ENCODE data around the gene TBC1D22A.

TBC1D22A gene

DNA sequence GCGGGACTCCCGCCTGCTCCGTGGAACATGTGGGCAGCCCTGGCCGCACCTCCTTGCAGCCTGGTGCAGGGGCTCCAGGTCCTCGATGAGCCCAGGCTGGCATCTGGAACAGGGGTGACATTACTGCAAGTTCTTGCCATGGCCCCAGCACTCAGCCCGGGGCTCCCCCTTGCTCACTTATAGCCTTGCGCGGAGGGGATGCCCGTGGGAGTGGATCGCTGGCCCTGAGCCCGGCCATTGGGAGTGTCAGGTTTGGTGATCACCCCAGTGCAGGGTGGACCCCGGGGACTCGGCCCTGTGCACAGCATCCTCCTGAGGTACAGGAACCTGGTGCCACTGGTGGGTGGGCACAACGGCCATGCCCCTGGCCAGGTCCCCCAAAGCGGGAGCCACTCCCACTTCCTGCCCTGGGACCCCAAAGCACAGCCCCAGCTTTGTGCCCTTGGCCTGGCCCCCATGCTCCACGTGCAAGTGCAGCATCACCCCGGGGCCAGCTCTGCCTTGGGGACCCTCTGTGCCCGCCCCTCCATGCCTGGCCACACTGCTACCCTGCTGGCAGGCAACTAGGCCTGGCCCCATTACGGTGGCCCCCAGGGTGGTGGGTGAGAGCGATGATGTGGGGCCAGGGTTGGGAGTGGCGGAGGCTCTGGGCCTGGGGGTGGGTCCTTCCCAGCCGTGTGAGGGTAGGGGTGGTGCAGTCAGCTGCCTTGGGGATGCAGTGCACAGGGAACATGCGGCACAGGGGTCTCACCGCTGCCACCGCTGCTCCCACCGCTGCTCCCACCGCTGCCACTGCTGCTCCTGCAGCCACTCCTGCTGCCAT is 439.8 kb downstream of the TBC1D22A start:
- H2AK5ac ChIP-seq (ENCODE audit: low read length) = no peak overlapping the region
- H4K5ac ChIP-seq (ENCODE audit: low read length) = no peak overlapping the region
- no peak for DNase-seq
- no CpG with 5 or more reads among the region's 27 CpGs for WGBS (ENCODE audit: extremely low coverage, insufficient coverage, low lambda C conversion rate)
- no peak overlapping the region for H3K9ac ChIP-seq (ENCODE audit: low read length)
- H3K4me3 ChIP-seq (ENCODE audit: low read length) = no peak overlapping the region
- no peak overlapping the region for H2BK5ac ChIP-seq (ENCODE audit: low read length)
- no peak overlapping the region for H3K4ac ChIP-seq (ENCODE audit: low read depth, low read length)
- H3K79me2 ChIP-seq (ENCODE audit: control insufficient read depth, insufficient read depth, low read length) = no peaks in the 10 kb centered on the region
- H2BK15ac ChIP-seq (replicated peaks; ENCODE audit: low read depth) = no peak overlapping the region
- no peaks in the 10 kb centered on the region for H3K79me1 ChIP-seq (ENCODE audit: low read length)
- no peaks in the 10 kb centered on the region for H3K27me3 ChIP-seq (ENCODE audit: insufficient read depth, low read length, poor library complexity)
- no peak overlapping the region for H3K4me2 ChIP-seq (ENCODE audit: low read length)
- H3K36me3 ChIP-seq (ENCODE audit: control insufficient read depth, insufficient read depth, low read length) = no peaks in the 10 kb centered on the region
- no peak overlapping the region for H4K8ac ChIP-seq (ENCODE audit: low read depth, low read length)
- H3K23ac ChIP-seq (ENCODE audit: low read length) = no peak overlapping the region
- no peaks in the 10 kb centered on the region for H3K4me1 ChIP-seq (ENCODE audit: control insufficient read depth, low read depth, low read length)
- no peak overlapping the region for H3K27ac ChIP-seq (ENCODE audit: low read depth, low read length)
- no peak overlapping the region for H3K18ac ChIP-seq (ENCODE audit: low read length)
- H3K56ac ChIP-seq (ENCODE audit: low read length) = no peak overlapping the region
- no peak overlapping the region for H2BK120ac ChIP-seq (ENCODE audit: low read depth, low read length)

DNA sequence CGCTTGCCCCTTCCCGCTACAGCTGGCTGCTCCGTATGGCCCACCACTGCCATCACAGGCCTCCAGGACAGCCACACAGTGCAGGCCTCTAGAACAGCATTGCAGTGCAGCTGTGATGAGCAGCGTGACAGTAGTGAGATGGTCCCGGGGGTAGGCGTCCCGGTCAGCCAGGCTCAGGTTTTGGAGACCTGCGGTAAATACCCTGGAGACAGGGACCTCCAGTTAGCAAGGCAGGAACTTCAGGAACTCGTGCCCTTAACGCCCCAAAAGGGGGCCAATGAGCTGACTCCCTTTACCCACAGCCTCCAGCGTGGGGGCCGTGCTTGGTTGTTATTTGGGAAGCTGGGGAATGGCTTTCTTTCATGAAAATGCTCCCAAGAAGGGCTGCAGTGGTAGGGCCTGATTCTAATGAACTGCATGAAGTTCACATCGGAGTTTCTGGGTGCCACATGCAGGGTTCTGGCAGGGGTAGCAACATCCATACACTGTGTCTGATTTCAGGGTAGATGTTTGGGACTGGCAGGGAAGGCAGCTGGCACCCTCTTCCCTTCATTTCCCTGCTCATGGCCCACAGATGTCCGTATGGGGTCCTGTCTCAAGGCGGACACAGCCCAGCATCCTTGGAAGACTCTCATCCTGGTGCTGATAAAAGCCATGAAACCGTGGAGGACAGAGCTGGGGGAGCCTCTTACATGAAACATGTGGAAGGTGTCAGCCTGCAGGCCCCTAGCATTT is 440.5 kb downstream of the TBC1D22A start:
- Histone ChIP-seq H3K79me2 (ENCODE audit: control insufficient read depth, insufficient read depth, low read length) (no peaks in the 10 kb centered on the region), H3K36me3 (ENCODE audit: control insufficient read depth, insufficient read depth, low read length) (no peaks in the 10 kb centered on the region), H3K27me3 (ENCODE audit: insufficient read depth, low read length, poor library complexity) (no peaks in the 10 kb centered on the region)

DNA sequence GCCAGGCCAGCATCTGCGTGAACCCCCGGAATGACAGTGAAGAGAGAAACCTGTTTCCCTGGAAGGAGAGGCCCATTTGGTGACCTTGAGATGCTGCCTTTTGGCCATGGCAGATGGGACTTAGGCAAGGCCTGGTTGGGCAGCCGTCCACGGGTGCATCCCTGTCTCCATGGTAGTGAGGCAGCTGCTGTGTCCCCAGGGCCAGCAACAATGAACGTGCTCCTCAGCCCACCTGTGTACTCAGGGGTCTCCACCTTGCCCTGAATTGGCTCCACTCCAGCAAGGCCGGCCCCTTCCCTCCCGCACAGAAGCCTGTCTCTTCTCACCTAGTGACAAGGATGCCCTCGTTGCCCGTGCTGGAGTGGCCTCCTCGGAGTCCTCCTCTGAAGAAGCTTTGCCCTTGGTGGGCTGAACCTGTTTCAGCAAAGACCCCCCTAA is 441.1 kb downstream of the TBC1D22A start:
- Histone ChIP-seq H3K4me1 (ENCODE audit: control insufficient read depth, low read depth, low read length) (no peaks in the 10 kb centered on the region), H2BK15ac (replicated peaks; ENCODE audit: low read depth) (no peak overlapping the region), H3K4me2 (ENCODE audit: low read length) (no peak overlapping the region), H3K27ac (ENCODE audit: low read depth, low read length) (no peak overlapping the region), H4K8ac (ENCODE audit: low read depth, low read length) (no peak overlapping the region), H3K27me3 (ENCODE audit: insufficient read depth, low read length, poor library complexity) (no peaks in the 10 kb centered on the region), H3K23ac (ENCODE audit: low read length) (no peak overlapping the region), H3K9ac (ENCODE audit: low read length) (no peak overlapping the region), H4K5ac (ENCODE audit: low read length) (no peak overlapping the region), H3K4ac (ENCODE audit: low read depth, low read length) (no peak overlapping the region), H3K56ac (ENCODE audit: low read length) (no peak overlapping the region), H3K18ac (ENCODE audit: low read length) (no peak overlapping the region), H3K79me1 (ENCODE audit: low read length) (no peaks in the 10 kb centered on the region), H2BK5ac (ENCODE audit: low read length) (no peak overlapping the region), H3K79me2 (ENCODE audit: control insufficient read depth, insufficient read depth, low read length) (no peaks in the 10 kb centered on the region), H3K4me3 (ENCODE audit: low read length) (no peak overlapping the region), H2BK120ac (ENCODE audit: low read depth, low read length) (no peak overlapping the region), H3K36me3 (ENCODE audit: control insufficient read depth, insufficient read depth, low read length) (no peaks in the 10 kb centered on the region), H2AK5ac (ENCODE audit: low read length) (no peak overlapping the region)
- no CpG with 5 or more reads among the region's 10 CpGs for WGBS (ENCODE audit: extremely low coverage, insufficient coverage, low lambda C conversion rate)
- DNase-seq = no peak

More for the DNA sequence above, 440.5 kb downstream of the TBC1D22A start:
- no peak overlapping the region for H3K27ac ChIP-seq (ENCODE audit: low read depth, low read length)
- no peak overlapping the region for H3K23ac ChIP-seq (ENCODE audit: low read length)
- H3K4me2 ChIP-seq (ENCODE audit: low read length) = no peak overlapping the region
- H3K4me1 ChIP-seq (ENCODE audit: control insufficient read depth, low read depth, low read length) = no peaks in the 10 kb centered on the region
- WGBS (ENCODE audit: extremely low coverage, insufficient coverage, low lambda C conversion rate) = no CpG with 5 or more reads among the region's 16 CpGs
- H3K9ac ChIP-seq (ENCODE audit: low read length) = no peak overlapping the region
- H4K8ac ChIP-seq (ENCODE audit: low read depth, low read length) = no peak overlapping the region
- H3K4me3 ChIP-seq (ENCODE audit: low read length) = no peak overlapping the region
- no peak overlapping the region for H4K5ac ChIP-seq (ENCODE audit: low read length)
- H2BK15ac ChIP-seq (replicated peaks; ENCODE audit: low read depth) = no peak overlapping the region
- no peak overlapping the region for H2BK5ac ChIP-seq (ENCODE audit: low read length)
- H2AK5ac ChIP-seq (ENCODE audit: low read length) = no peak overlapping the region
- H3K79me1 ChIP-seq (ENCODE audit: low read length) = no peaks in the 10 kb centered on the region
- H2BK120ac ChIP-seq (ENCODE audit: low read depth, low read length) = no peak overlapping the region
- no peak overlapping the region for H3K4ac ChIP-seq (ENCODE audit: low read depth, low read length)
- H3K18ac ChIP-seq (ENCODE audit: low read length) = no peak overlapping the region
- H3K56ac ChIP-seq (ENCODE audit: low read length) = no peak overlapping the region
- DNase-seq = no peak

DNA sequence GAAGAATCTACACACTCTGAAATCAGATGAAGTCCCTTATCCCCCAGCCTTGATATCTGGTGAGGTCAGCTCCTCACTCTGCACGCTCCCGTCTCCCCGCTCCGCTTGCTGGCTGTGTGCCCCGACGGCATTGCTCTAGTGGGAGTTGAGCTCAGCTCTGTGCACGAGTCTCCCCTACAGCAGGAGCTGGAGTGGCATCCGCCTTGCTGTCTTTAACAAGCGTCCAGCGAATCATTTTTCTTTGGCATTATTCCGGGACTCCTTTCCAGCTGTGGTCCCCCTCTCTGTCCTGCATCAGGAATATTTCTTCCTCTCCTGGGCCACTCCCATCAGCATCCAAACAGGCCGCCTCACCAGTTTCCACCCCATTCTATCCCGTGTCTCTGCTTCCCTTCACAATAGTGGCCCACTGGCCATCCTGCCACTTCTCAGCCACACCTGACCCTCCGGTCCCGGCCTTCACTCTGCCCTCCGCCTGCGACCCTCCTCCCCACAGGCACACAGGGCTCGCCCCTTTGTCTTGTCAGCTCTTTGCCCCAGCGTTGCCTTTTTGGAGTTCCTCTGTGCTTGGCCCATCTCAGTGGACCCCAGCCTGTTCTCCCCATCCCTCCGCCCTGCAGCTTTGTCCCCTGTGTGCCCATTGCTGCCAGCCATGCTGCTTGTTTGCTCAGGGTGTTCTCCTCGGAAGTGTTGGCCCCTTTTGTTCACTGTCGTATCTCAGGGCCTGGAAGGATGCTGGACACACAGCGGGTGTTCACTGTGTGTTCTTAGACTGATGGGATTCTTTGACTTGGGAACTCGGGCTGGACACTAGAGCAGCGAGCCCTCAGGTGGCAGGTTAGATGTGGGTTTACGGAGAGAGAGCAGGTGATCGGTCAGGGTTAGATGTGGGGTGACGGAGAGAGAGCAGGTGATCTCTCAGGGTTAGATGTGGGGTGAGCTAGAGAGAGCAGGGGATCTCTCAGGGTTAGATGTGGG is 441.8 kb downstream of the TBC1D22A start:
- no peak overlapping the region for H2BK120ac ChIP-seq (ENCODE audit: low read depth, low read length)
- no peak overlapping the region for H3K27ac ChIP-seq (ENCODE audit: low read depth, low read length)
- no peak for DNase-seq
- no peaks in the 10 kb centered on the region for H3K27me3 ChIP-seq (ENCODE audit: insufficient read depth, low read length, poor library complexity)
- no peak overlapping the region for H2AK5ac ChIP-seq (ENCODE audit: low read length)
- no peak overlapping the region for H2BK5ac ChIP-seq (ENCODE audit: low read length)
- no peak overlapping the region for H4K5ac ChIP-seq (ENCODE audit: low read length)
- H3K56ac ChIP-seq (ENCODE audit: low read length) = no peak overlapping the region
- no peaks in the 10 kb centered on the region for H3K36me3 ChIP-seq (ENCODE audit: control insufficient read depth, insufficient read depth, low read length)
- no peak overlapping the region for H3K4me2 ChIP-seq (ENCODE audit: low read length)
- WGBS (ENCODE audit: extremely low coverage, insufficient coverage, low lambda C conversion rate) = no CpG with 5 or more reads among the region's 28 CpGs
- H3K9ac ChIP-seq (ENCODE audit: low read length) = no peak overlapping the region
- no peak overlapping the region for H3K4me3 ChIP-seq (ENCODE audit: low read length)
- H3K18ac ChIP-seq (ENCODE audit: low read length) = no peak overlapping the region
- no peak overlapping the region for H3K23ac ChIP-seq (ENCODE audit: low read length)
- no peaks in the 10 kb centered on the region for H3K4me1 ChIP-seq (ENCODE audit: control insufficient read depth, low read depth, low read length)
- no peaks in the 10 kb centered on the region for H3K79me1 ChIP-seq (ENCODE audit: low read length)
- H2BK15ac ChIP-seq (replicated peaks; ENCODE audit: low read depth) = no peak overlapping the region
- H4K8ac ChIP-seq (ENCODE audit: low read depth, low read length) = no peak overlapping the region
- no peaks in the 10 kb centered on the region for H3K79me2 ChIP-seq (ENCODE audit: control insufficient read depth, insufficient read depth, low read length)
- H3K4ac ChIP-seq (ENCODE audit: low read depth, low read length) = no peak overlapping the region

DNA sequence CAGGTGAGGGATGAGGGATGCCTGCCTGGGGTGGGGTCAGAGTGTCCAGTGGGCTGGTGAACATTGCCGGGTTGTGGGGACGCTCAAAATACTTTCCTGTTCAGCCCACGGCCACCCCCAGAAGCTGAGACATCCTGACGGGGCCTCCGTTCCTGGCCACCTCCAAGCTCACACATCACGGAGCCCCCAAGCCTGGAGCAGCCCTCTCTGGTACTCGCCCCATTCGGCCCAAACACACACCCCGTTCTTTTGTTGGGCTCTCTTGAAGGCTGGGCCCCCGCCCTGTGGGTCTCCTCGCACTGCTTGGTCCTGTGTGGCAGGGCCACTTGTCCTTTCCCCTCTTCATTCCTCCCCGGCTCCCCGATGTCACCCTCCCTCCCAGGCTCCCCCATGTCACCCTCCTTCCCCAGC is 442.6 kb downstream of the TBC1D22A start:
- DNase-seq = no peak
- Histone ChIP-seq H2BK5ac (ENCODE audit: low read length) (no peak overlapping the region), H3K4me3 (ENCODE audit: low read length) (no peak overlapping the region), H2AK5ac (ENCODE audit: low read length) (no peak overlapping the region), H2BK15ac (replicated peaks; ENCODE audit: low read depth) (no peak overlapping the region), H4K8ac (ENCODE audit: low read depth, low read length) (no peak overlapping the region), H3K27ac (ENCODE audit: low read depth, low read length) (no peak overlapping the region), H3K79me2 (ENCODE audit: control insufficient read depth, insufficient read depth, low read length) (no peaks in the 10 kb centered on the region), H3K4me1 (ENCODE audit: control insufficient read depth, low read depth, low read length) (no peaks in the 10 kb centered on the region), H3K23ac (ENCODE audit: low read length) (no peak overlapping the region), H3K79me1 (ENCODE audit: low read length) (no peaks in the 10 kb centered on the region), H3K27me3 (ENCODE audit: insufficient read depth, low read length, poor library complexity) (no peaks in the 10 kb centered on the region), H3K4ac (ENCODE audit: low read depth, low read length) (no peak overlapping the region), H3K56ac (ENCODE audit: low read length) (no peak overlapping the region), H3K18ac (ENCODE audit: low read length) (no peak overlapping the region), H3K4me2 (ENCODE audit: low read length) (no peak overlapping the region), H2BK120ac (ENCODE audit: low read depth, low read length) (no peak overlapping the region), H4K5ac (ENCODE audit: low read length) (no peak overlapping the region), H3K9ac (ENCODE audit: low read length) (no peak overlapping the region), H3K36me3 (ENCODE audit: control insufficient read depth, insufficient read depth, low read length) (no peaks in the 10 kb centered on the region)
- no CpG with 5 or more reads among the region's 13 CpGs for WGBS (ENCODE audit: extremely low coverage, insufficient coverage, low lambda C conversion rate)

Measured in mesendoderm (in vitro differentiated cells).